Right ventricle myocardium inferior (tissue), 1 donor: ENCODE data around the gene SERPINB5. TPM values are rescaled to one million over a fixed set of nuclear protein-coding genes. Genes with fewer than 3 reads are reported as not detected.

Experiments used
- ATAC-seq: fragments of 200-7000 bp; cut with Tn5 transposase; one replicate; pipeline ENCODE4 v1.9.1; 2020; ENCODE audit warnings: mild to moderate bottlenecking, moderate library complexity
- DNase-seq: peaks from one replicate; pipeline ENCODE4 v3.0.0; 2021; ENCODE audit errors: missing footprints
- intact Hi-C: fragments of 100-400 bp; cut with DNase I; formaldehyde crosslinking; loops from one replicate; pipeline ENCODE4 v1.11.0; 2022
- total RNA-seq: library from RNA; stranded (reverse); fragmentation: NEBNext Ultra II Directional; extraction: Animal tissue kit (Norgen Biotek cat#: 25700); gene quantifications from one replicate; pipeline ENCODE4 v1.2.1, GENCODE V29; 2021
- donor health status: DM: no; HTN: yes; CAD: no; lungs with severe emphysema.

SERPINB5 gene
- total RNA-seq, 1 donor from 2014 or later: not detected

GRCh38 chr18:63464434-63464833 lies 12.3 kb upstream of the SERPINB5 start:
- DNase-seq (no peak), ATAC-seq (no peak)
- intact Hi-C loops: no loop called here

DNA sequence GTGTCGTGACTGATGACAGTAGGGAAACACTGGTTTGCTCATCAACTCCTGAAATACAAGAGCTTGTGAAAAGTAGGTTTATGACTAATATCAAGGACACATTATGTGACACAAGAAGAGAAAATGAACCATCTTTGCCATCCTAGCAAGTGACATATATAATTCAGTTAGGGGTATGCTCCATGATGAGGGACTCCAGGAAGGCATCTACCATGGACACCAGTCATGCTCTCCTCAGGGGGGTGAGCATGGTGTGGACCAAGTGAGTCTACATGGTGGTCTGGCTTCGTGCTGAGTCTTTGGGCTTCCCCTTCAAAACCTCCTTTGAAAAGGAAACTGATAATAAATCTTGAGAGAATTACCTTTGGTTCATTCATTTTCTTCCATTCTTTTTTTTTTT lies 11.7 kb upstream of the SERPINB5 start:
- intact Hi-C loops: no loop called here
- ATAC-seq (no peak), DNase-seq (no peak)

DNA sequence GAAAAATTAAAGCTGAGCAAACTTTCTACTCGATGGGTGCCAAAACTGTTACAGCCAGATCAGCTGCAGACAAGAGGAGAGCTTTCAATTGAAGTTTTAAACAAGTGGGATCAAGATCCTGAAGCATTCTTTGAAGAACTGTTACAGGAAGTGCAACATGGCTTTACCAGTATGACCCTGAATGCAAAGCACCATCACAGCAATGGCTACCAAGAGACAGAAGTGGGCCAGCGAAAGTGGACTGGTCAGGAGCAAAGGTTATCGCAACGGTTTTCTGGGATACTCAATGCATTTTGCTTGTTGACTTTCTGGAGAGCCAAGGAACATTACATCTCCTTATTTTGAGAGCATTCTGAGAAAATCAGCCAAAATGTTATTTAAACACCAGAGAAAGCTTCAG lies 9.1 kb upstream of the SERPINB5 start:
- intact Hi-C loops: no loop called here
- DNase-seq (no peak), ATAC-seq (no peak)

- intact Hi-C loops: no loop called here
- DNase-seq: no peak
- ATAC-seq: no peak
Observed at GRCh38 chr18:63468575-63468974, 8.2 kb upstream of the SERPINB5 start.

DNA sequence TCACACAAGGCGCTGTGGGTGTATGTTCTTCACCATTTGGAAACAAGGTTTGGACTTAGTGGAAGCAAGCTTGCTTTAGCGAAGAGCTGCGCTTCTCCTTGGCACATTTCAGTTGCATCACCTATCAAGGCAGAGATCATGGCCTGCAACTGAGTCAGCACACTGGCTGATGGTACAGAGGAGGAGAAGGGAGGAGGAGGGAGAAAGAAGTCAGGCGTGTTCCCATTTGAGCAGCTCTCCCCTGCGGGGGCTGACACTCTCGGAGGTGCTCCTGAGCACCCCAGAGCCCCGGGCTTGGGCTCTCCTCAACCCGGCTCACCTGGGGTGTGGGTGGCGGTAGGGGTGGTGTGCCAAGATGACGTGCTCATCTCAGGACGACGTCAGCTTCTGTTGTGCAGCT lies 6.0 kb upstream of the SERPINB5 start:
- ATAC-seq (no peak), DNase-seq (no peak)
- intact Hi-C loops: no loop called here

DNA sequence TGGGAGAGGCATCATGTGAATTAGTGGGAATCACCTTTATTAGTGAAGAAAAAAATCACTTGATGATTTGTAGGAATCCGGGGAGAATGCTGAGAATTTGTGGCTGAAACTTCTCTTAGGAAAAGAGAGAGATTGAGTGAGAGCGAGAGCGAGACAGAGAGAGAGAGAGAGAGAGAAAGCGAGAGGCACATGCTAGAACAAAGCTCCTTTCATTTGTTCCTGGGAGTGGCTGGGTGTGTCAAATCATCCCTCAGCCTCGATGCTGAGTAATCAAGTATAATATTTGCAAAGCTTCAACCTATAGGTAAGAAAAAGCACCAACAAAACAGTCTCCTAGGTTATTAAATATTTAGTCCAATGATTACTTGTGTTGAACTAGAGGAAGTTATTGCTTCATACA lies 4.4 kb upstream of the SERPINB5 start:
- DNase-seq (no peak), ATAC-seq (no peak)
- intact Hi-C loops: no loop called here

DNA sequence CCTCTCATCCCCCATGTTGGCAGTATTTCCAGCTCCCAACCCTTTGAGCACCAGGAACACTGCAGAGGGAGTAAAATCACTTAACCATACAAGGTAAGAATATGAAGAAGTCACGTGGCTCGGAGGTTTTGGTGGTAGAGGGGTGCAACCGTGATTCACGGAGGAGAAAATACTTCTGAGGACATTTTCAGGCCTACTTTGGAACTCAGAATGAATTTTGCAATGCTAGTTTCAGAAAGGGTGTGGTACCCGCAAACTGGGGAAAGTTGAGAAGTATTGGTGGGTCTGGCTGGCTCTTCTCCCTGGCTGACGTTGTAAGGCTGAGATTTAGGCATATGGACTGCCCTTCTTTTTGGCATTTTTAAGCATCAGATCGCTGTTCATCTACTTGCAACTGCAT lies 442 bp downstream of the SERPINB5 start:
- DNase-seq: no peak
- ATAC-seq: no peak
- intact Hi-C loops: no loop called here

GRCh38 chr18:63477968-63478367 lies 1.2 kb downstream of the SERPINB5 start:
- DNase-seq (no peak), ATAC-seq (no peak)
- intact Hi-C loops: no loop called here

- intact Hi-C loops: no loop called here
- no peak for ATAC-seq
- DNase-seq: no peak
Observed at GRCh38 chr18:63479826-63480225, 3.1 kb downstream of the SERPINB5 start.

- intact Hi-C loops: no loop called here
- DNase-seq (no peak), ATAC-seq (no peak)
Observed at GRCh38 chr18:63480476-63480875, 3.7 kb downstream of the SERPINB5 start.

DNA sequence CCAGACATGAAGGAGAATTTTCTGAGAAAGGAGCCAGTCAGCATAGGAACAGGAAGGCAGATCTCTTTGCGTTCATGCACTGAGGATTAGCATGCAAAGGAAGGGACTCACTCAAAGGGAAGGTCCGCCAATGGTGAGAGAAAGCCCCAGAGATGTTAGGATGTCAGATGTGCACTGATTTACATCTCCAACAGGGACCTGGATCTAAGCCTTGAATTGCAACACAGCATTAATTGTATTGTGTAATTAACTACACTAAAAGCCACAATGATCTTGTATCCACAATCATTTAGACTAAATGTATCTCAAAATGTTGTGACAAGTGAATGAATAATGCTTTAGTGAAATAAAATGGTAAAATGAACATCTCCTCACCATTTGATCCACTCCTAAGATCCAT lies 4.2 kb downstream of the SERPINB5 start:
- DNase-seq (no peak), ATAC-seq (no peak)
- intact Hi-C loops: no loop called here

GRCh38 chr18:63487676-63488075 lies 10.9 kb downstream of the SERPINB5 start:
- ATAC-seq (no peak), DNase-seq (no peak)
- intact Hi-C loops: no loop called here

GRCh38 chr18:63488160-63488559 lies 11.4 kb downstream of the SERPINB5 start:
- no peak for ATAC-seq
- intact Hi-C loops: no loop called here
- DNase-seq: no peak

DNA sequence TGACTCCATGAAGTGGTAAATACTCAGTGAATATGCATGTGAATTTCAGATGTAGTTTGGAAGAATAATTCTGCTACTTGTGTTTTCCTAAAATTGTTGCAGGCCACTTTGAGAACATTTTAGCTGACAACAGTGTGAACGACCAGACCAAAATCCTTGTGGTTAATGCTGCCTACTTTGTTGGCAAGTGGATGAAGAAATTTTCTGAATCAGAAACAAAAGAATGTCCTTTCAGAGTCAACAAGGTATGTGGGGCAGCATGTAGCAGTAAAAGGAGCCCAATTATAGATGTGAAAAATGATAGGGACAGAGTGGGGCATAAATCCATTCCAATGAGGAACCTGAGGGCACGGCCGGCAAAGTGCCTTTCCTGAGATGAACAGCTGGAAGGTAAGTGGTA lies 16.1 kb downstream of the SERPINB5 start:
- DNase-seq (no peak), ATAC-seq (no peak)
- intact Hi-C loops: no loop called here

DNA sequence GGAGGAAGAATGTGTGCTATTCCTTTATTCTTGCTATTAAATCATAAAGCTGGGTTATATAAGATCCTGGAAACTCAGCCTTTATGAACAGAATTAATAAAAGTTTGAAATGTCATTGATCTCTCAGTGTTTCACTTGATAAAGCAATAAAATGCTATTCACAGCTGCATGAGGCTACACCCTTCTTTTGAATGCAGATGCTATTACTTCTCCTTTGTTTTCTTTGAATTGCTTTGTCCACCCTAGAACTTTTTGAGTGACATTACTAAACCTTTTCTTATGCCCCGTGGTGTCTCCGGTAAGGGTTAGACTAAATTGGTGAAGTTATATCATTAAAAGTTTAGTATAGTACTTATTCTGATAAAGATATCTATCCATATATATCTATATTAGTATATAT lies 18.9 kb downstream of the SERPINB5 start:
- no peak for DNase-seq
- ATAC-seq: no peak
- intact Hi-C loops: no loop called here

GRCh38 chr18:63505566-63506335 lies 29.0 kb downstream of the SERPINB5 start:
- ATAC-seq (no peak), DNase-seq (no peak)
- intact Hi-C loops: no loop called here

- DNase-seq (no peak), ATAC-seq (no peak)
- intact Hi-C loops: no loop called here
Observed at GRCh38 chr18:63506336-63506646, 29.5 kb downstream of the SERPINB5 start.

- DNase-seq (no peak), ATAC-seq (no peak)
- intact Hi-C loops: no loop called here
Observed at GRCh38 chr18:63508596-63508995, 31.8 kb downstream of the SERPINB5 start.

DNA sequence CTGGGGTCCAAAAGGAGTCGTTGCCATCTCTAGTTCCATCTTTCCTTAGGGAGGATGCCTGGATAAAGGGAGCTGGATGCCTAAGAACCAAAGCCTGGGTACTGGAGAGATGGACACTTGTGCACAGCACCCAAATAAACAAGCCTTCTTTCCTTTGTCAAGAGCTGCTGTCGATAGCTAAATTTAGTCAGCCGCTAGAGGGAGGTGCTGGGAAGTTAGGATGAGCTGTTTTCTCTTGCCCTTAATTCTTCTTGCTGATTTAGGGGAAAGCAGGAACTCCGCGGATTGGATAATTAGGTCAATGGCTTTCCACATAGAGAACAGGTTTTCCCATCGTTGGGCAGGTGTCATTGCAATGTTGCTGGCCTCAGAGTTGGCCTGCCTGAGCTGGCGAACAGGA lies 34.5 kb downstream of the SERPINB5 start:
- no peak for DNase-seq
- intact Hi-C loops: loop anchor here (5.0 kb wide), 1 partner anchor 336 kb away; no protein-coding TSS in a partner anchor

DNA sequence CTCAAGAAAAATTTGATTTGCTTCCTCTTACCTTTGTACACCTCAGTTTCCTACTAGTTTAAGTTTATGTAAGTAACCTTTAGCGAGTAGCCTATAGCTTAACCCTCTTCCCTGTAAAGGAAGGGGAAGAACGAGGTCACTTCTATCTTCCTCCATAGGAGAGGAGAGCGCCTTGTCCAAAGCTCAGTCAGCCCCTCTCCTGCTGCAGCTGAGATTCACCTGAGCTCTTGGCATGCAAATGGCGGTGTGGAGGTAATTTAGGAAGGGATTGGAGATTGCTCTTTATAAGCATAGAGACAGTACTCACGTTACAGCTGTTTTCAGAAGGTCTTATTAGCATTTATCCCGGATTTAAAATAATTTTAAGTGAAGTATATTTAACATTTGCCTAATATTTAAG lies 37.6 kb downstream of the SERPINB5 start:
- ATAC-seq: no peak
- intact Hi-C loops: loop anchor here (5.0 kb wide), 1 partner anchor 333 kb away; no protein-coding TSS in a partner anchor
- no peak for DNase-seq

More for the DNA sequence above, 34.5 kb downstream of the SERPINB5 start:
- ATAC-seq: no peak
